B cell (primary cell): ENCODE data around the gene NME7. TPM values are rescaled to one million over a fixed set of nuclear protein-coding genes. Genes with fewer than 3 reads are reported as not detected.

ENCODE experiments used
- ATAC-seq: fragments of 200-7000 bp; cut with Tn5 transposase; one replicate; pipeline ENCODE4 v1.10.0; 2021; ENCODE audit warnings: low read depth, mild to moderate bottlenecking, moderate number of reproducible peaks, moderate library complexity
- CTCF ChIA-PET: fragments of 350-600 bp; sonication (Branson Sonifier 250); formaldehyde crosslinking; loops from one replicate; lab custom pipeline; 2021; ENCODE audit warnings: antibody characterized with exemption, inconsistent platforms; lab: Charles Lee
- POLR2A ChIA-PET: fragments of 350-600 bp; sonication (Branson Sonifier 250); formaldehyde crosslinking; loops from one replicate; lab custom pipeline; 2021; ENCODE audit warnings: antibody characterized with exemption; lab: Charles Lee
- DNase-seq: peaks from one replicate; pipeline ENCODE4 v3.0.0; 2013
- H2AFZ ChIP-seq: 2 replicates; pipeline ENCODE4 v1.6.1; 2012; ENCODE audit warnings: mild to moderate bottlenecking, low read depth, low read length; ENCODE audit not compliant: insufficient read depth, poor library complexity, severe bottlenecking
- H3K27ac ChIP-seq, 2 donors: 1 replicate in 1 of 2; 2 replicates in 1 of 2; pipeline ENCODE4 v1.5.1; 2012 to 2013; ENCODE audit warnings: low read length in 2 of 2, mild to moderate bottlenecking in 2 of 2, moderate library complexity in 1 of 2
- H3K27me3 ChIP-seq, 4 experiments: fragments of 200-600 bp in 1 of 4; sonication (generic) in 1 of 4; replicated peaks in 1 of 4; 1 replicate in 2 of 4; 2 replicates in 2 of 4; pipeline versions ENCODE4 v1.6.1 to v1.7.0; 2013 to 2016; ENCODE audit warnings: low read length in 3 of 4, mild to moderate bottlenecking in 2 of 4, mixed read lengths in 1 of 4, moderate library complexity in 1 of 4; ENCODE audit not compliant: insufficient read depth in 4 of 4, control insufficient read depth in 3 of 4; ENCODE audit errors: control extremely low read depth in 1 of 4
- H3K36me3 ChIP-seq, 2 experiments: replicated peaks in 1 of 2; 1 replicate in 1 of 2; 2 replicates in 1 of 2; pipeline versions ENCODE4 v1.6.1 to v1.7.1; 2013; ENCODE audit warnings: low read length in 1 of 2; ENCODE audit not compliant: insufficient read depth in 2 of 2, control insufficient read depth in 1 of 2; ENCODE audit errors: control extremely low read depth in 1 of 2, extremely low read depth in 1 of 2
- H3K4me1 ChIP-seq, 2 donors: fragments of 200-600 bp in 1 of 2; sonication (generic) in 1 of 2; 1 replicate in 1 of 2; 2 replicates in 1 of 2; pipeline versions ENCODE4 v1.5.1 to v1.6.1; 2013 to 2017; ENCODE audit warnings: low read length in 2 of 2; ENCODE audit not compliant: control insufficient read depth in 2 of 2, insufficient read depth in 2 of 2
- H3K4me2 ChIP-seq: replicated peaks from 2 replicates; pipeline ENCODE3; 2012; ENCODE audit warnings: mild to moderate bottlenecking, low read depth, low read length; ENCODE audit not compliant: poor library complexity, severe bottlenecking
- H3K4me3 ChIP-seq, 5 experiments: fragments of 200-600 bp in 1 of 5; sonication (generic) in 1 of 5; 1 replicate in 3 of 5; 2 replicates in 2 of 5; pipeline versions ENCODE4 v1.5.1 to v1.7.0; 2011 to 2016; ENCODE audit warnings: low read length in 4 of 5, mild to moderate bottlenecking in 4 of 5, low read depth in 2 of 5, control low read depth in 1 of 5, moderate library complexity in 1 of 5; ENCODE audit not compliant: insufficient read depth in 1 of 5; ENCODE audit errors: control extremely low read depth in 1 of 5, extremely low read depth in 1 of 5
- H3K79me2 ChIP-seq: fragments of 200-600 bp; sonication (generic); one replicate; pipeline ENCODE4 v1.6.0; 2016; ENCODE audit warnings: low read length; ENCODE audit not compliant: control insufficient read depth, insufficient read depth
- H3K9ac ChIP-seq: fragments of 200-600 bp; sonication (generic); 2 replicates; pipeline ENCODE4 v1.6.1; 2017; ENCODE audit warnings: mild to moderate bottlenecking, low read length, moderate library complexity
- H3K9me3 ChIP-seq, 3 donors: one replicate each; pipeline versions ENCODE4 v1.6.1 to v1.7.1; 2013; ENCODE audit warnings: low read length in 2 of 3; ENCODE audit not compliant: control insufficient read depth in 2 of 3, insufficient read depth in 1 of 3; ENCODE audit errors: control extremely low read depth in 1 of 3
- H4K20me1 ChIP-seq: 2 replicates; pipeline ENCODE4 v1.6.0; 2012; ENCODE audit warnings: mild to moderate bottlenecking, low read length; ENCODE audit not compliant: insufficient read depth, control insufficient read depth, poor library complexity, severe bottlenecking
- H3K27ac Mint-ChIP-seq: one replicate; pipeline ENCODE4 v1.8.0; 2021; ENCODE audit warnings: mixed read lengths
- H3K27me3 Mint-ChIP-seq: one replicate; pipeline ENCODE4 v1.8.0; 2021; ENCODE audit warnings: mixed read lengths
- H3K4me1 Mint-ChIP-seq: one replicate; pipeline ENCODE4 v1.8.0; 2021; ENCODE audit warnings: mixed read lengths
- H3K4me3 Mint-ChIP-seq: one replicate; pipeline ENCODE4 v1.8.0; 2021; ENCODE audit warnings: mixed read lengths
- H3K9me3 Mint-ChIP-seq: one replicate; pipeline ENCODE4 v1.8.0; 2022; ENCODE audit warnings: mixed read lengths; ENCODE audit not compliant: insufficient read depth
- CTCF ChIP-seq: fragments of 200-600 bp; IDR thresholded peaks from one replicate; pipeline ENCODE4 v1.8.0; 2022; ENCODE audit warnings: antibody characterized with exemption, mild to moderate bottlenecking
- EZH2 ChIP-seq: IDR thresholded peaks from 2 replicates; pipeline ENCODE4 v1.6.1; 2012; ENCODE audit warnings: borderline replicate concordance, low read depth, mild to moderate bottlenecking, moderate library complexity, low read length; ENCODE audit not compliant: insufficient read depth, poor library complexity, severe bottlenecking
- WGBS: methylation state at CpG from one replicate; pipeline ENCODE4 v1.1.5; 2013; ENCODE audit warnings: missing lambda C conversion rate; ENCODE audit not compliant: insufficient coverage; 5-methylcytosine and 5-hydroxymethylcytosine counted together
- intact Hi-C: fragments of 100-400 bp; cut with micrococcal nuclease; formaldehyde crosslinking; loops from one replicate; pipeline ENCODE4 v1.10.0; 2022
- polyA plus RNA-seq: library from polyadenylated mRNA; depleted of rRNA; stranded (reverse); fragments of >200 nt; gene quantifications from 2 replicates; pipeline ENCODE4 v1.2.3, GENCODE V29; 2012
- total RNA-seq, 2 donors: library from RNA; stranded (reverse); fragments of 120-200 nt in 1 of 2; gene quantifications; 1 replicate in 1 of 2; 2 replicates in 1 of 2; pipeline versions ENCODE4 v1.2.3 to v1.2.4, GENCODE V29; 2013 to 2022

Gene NME7
- total and polyA plus RNA-seq, 2 donors (not counting 1 experiment from before 2014, with no cell fraction given): 3.3 to 14.3 TPM

GRCh38 chr1:169089776-169090175 is 277.8 kb downstream of the NME7 start:
- no peak overlapping the region for H3K4me3 Mint-ChIP-seq
- Histone ChIP-seq H3K79me2 (no peaks in the 10 kb centered on the region), H3K4me3 (no peak overlapping the region), H3K4me1 (no peaks in the 10 kb centered on the region), H4K20me1 (no peaks in the 10 kb centered on the region), H3K4me2 (no peak overlapping the region), H3K9ac (no peak overlapping the region), H2AFZ (no peak overlapping the region), H3K27me3 (no peaks in the 10 kb centered on the region), H3K9me3 (no peaks in the 10 kb centered on the region), H3K36me3 (no peaks in the 10 kb centered on the region), H3K27ac (no peak overlapping the region)
- ATAC-seq (no peak), DNase-seq (no peak)
- peaks cover 17% of the 10 kb centered on the region for H3K4me1 Mint-ChIP-seq
- H3K27ac Mint-ChIP-seq: no peak overlapping the region
- peaks cover 12% of the 10 kb centered on the region for H3K27me3 Mint-ChIP-seq
- CTCF ChIA-PET: no interaction called here
- no peaks in the 10 kb centered on the region for H3K9me3 Mint-ChIP-seq
- no CpG with 5 or more reads among the region's 2 CpGs for WGBS
- no peak for TF ChIP-seq EZH2
- TF ChIP-seq CTCF: no peak
- intact Hi-C loops: no loop called here
- POLR2A ChIA-PET: no interaction called here

- H3K79me2 ChIP-seq: no peaks in the 10 kb centered on the region
- peaks cover 17% of the 10 kb centered on the region for H3K4me1 Mint-ChIP-seq
- H2AFZ ChIP-seq: no peak overlapping the region
- WGBS: no CpG with 5 or more reads among the region's 4 CpGs
- H3K9me3 Mint-ChIP-seq: no peaks in the 10 kb centered on the region
- no peak overlapping the region for H3K4me3 ChIP-seq
- H3K9me3 ChIP-seq: no peaks in the 10 kb centered on the region
- no peak overlapping the region for H3K4me2 ChIP-seq
- ChIA-PET CTCF (no interaction called here), POLR2A (no interaction called here)
- no peak overlapping the region for H3K4me3 Mint-ChIP-seq
- no peaks in the 10 kb centered on the region for H3K4me1 ChIP-seq
- no peak overlapping the region for H3K27ac Mint-ChIP-seq
- DNase-seq (no peak), ATAC-seq (no peak)
- no peak overlapping the region for H3K27ac ChIP-seq
- TF ChIP-seq CTCF (no peak), EZH2 (no peak)
- no peak overlapping the region for H3K9ac ChIP-seq
- no peaks in the 10 kb centered on the region for H4K20me1 ChIP-seq
- H3K27me3 Mint-ChIP-seq: peaks cover 5% of the 10 kb centered on the region
- intact Hi-C loops: no loop called here
- no peaks in the 10 kb centered on the region for H3K27me3 ChIP-seq
- H3K36me3 ChIP-seq: no peaks in the 10 kb centered on the region
These were observed 279.7 kb downstream of the NME7 start for GRCh38 chr1:169087876-169088275.
